LNCaP clone FGC (cell line): Measurements from ENCODE around the gene TRIM46.

ENCODE experiments used
- DNase-seq: peaks from one replicate; pipeline ENCODE4 v3.0.0-alpha.2; 2011; ENCODE audit warnings: low read depth
- H3K4me3 ChIP-seq: 2 replicates; pipeline ENCODE4 v1.5.1; 2011; ENCODE audit warnings: mild to moderate bottlenecking, low read depth, low read length, control low read depth
- TF ChIP-seq, protein P1 (sequence below): IDR thresholded peaks from 2 replicates; pipeline ENCODE4 v1.5.1; 2012; ENCODE audit warnings: mild to moderate bottlenecking; ENCODE audit not compliant: control insufficient read depth, insufficient read depth; ENCODE audit errors: extremely low read depth

Gene TRIM46

DNA sequence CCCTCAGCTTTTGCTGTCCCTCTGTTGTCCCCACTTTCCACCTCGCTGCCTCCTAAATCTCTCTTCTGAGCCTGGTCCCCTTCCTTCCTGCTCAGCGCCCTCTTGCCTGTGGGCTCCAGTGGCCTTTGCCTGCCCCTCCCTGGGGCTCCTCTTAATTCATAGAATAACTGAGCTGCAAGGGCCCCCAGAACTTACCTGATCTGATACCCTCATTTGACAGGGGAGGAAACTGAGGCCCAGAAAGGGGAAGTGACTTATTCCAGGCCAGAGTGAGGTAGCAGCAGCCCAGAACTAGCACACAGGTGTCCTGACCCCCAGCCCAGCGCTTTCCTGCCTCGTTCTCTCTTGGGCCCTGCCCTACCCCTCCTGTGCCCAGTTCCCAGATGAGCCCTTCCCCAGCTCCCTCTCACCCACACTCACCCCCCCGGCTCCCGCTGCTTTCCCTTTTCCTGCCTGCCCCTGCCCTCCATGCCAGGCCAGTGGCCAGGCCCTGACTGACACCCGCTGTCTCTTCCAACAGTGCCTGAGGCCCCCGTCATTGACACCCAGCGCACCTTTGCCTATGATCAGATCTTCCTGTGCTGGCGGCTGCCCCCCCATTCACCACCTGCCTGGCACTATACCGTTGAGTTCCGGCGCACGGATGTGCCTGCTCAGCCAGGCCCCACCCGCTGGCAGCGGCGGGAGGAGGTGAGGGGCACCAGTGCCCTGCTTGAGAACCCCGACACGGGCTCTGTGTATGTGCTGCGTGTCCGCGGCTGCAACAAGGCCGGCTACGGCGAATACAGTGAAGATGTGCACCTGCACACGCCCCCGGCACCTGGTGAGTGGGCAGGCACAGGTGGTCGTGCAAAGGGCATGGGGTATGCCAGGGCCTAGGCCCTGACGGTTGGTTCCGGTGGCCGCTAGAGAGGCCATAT lies 5.7 kb downstream of the TRIM46 start:
- no peak for DNase-seq
- H3K4me3 ChIP-seq = no peak overlapping the region
- TF ChIP-seq, protein P1, sequence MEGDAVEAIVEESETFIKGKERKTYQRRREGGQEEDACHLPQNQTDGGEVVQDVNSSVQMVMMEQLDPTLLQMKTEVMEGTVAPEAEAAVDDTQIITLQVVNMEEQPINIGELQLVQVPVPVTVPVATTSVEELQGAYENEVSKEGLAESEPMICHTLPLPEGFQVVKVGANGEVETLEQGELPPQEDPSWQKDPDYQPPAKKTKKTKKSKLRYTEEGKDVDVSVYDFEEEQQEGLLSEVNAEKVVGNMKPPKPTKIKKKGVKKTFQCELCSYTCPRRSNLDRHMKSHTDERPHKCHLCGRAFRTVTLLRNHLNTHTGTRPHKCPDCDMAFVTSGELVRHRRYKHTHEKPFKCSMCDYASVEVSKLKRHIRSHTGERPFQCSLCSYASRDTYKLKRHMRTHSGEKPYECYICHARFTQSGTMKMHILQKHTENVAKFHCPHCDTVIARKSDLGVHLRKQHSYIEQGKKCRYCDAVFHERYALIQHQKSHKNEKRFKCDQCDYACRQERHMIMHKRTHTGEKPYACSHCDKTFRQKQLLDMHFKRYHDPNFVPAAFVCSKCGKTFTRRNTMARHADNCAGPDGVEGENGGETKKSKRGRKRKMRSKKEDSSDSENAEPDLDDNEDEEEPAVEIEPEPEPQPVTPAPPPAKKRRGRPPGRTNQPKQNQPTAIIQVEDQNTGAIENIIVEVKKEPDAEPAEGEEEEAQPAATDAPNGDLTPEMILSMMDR = no peak

DNA sequence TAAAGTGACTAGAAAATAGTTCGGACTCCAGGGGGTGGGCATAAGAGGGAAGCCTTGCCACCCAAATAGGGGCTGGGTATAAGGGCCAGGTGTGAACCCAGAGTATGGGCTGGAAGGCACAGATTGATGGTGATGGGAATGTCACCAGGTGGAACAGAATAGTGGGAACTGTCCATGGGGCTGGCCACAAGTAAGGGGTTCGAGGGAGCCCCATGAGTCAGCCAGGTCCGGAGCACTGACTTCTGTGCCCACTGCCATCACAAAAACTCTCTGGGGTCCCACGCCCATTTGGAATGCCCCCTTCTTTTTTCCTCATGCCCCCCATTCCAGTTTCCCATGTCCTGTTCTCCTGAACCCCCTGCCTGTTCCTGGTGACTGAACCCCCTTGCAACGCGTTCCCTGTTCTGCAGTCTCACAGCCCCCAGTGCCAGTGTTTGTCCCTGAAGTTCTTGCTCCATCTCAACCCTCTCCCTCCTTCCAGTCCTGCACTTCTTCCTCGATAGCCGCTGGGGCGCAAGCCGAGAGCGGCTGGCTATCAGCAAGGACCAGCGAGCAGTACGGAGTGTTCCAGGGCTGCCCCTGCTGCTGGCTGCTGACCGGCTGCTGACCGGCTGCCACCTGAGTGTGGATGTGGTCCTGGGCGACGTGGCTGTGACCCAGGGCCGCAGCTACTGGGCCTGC lies 7.9 kb downstream of the TRIM46 start:
- TF ChIP-seq, protein P1 = no peak
- no peak for DNase-seq
- H3K4me3 ChIP-seq = no peak overlapping the region

DNA sequence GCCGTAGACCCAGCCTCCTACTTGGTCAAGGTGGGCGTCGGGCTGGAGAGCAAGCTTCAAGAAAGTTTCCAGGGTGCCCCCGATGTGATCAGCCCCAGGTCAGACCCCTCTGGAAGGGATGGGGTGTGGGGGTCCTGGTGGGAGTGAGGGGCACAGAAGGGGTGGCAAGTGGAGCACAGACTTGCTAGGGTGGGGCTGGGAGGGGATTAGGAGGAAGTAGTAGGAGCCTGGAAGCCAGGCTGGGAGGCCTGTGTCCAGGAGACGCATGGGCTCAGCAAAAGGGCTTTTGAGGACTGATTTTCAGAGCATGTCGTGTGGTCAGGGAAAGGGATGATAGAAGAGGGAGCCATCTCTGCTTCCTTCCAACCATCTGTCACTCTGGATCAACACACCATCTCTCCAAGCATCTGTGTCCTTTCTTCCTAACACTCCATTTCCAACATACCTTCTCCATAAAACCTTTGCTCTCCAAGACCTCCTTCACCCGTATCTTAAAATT lies 8.5 kb downstream of the TRIM46 start:
- H3K4me3 ChIP-seq = no peak overlapping the region
- TF ChIP-seq, protein P1 = no peak
- DNase-seq = no peak

DNA sequence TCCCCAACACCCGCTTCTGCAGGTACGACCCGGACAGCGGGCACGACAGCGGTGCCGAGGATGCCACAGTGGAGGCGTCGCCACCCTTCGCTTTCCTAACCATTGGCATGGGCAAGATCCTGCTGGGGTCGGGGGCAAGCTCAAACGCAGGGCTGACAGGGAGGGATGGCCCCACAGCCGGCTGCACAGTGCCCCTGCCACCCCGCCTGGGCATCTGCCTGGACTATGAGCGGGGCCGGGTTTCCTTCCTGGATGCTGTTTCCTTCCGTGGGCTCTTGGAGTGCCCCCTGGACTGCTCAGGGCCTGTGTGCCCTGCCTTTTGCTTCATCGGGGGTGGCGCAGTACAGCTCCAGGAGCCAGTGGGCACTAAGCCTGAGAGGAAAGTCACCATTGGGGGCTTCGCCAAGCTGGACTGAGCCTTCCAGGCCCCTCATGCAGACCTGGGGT lies 10.1 kb downstream of the TRIM46 start:
- H3K4me3 ChIP-seq = no peak overlapping the region
- TF ChIP-seq, protein P1 = no peak
- DNase-seq = no peak

DNA sequence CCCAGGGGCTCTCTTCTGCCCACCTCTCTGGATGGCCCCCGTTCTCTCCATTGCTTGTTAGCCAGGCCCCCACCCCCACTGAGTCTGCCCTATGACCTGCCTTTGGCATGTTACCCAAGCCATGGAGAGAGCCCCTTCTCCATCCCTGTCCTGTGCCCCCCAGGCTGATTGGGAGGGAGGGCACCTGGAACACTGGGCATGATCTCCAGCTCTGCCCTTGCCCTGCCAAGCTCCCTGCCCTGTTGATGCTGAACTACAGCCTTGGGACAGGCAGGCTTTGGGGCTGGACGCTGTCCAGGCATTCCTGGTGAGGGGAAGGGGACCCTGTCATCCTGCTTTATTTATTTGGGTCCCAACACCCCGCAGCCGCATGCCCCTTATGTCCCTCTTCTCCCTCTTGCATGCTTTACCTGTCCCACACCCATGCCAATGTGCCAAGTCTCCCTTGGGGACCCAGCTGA lies 10.7 kb downstream of the TRIM46 start:
- TF ChIP-seq, protein P1 = no peak
- DNase-seq = no peak
- H3K4me3 ChIP-seq = no peak overlapping the region

DNA sequence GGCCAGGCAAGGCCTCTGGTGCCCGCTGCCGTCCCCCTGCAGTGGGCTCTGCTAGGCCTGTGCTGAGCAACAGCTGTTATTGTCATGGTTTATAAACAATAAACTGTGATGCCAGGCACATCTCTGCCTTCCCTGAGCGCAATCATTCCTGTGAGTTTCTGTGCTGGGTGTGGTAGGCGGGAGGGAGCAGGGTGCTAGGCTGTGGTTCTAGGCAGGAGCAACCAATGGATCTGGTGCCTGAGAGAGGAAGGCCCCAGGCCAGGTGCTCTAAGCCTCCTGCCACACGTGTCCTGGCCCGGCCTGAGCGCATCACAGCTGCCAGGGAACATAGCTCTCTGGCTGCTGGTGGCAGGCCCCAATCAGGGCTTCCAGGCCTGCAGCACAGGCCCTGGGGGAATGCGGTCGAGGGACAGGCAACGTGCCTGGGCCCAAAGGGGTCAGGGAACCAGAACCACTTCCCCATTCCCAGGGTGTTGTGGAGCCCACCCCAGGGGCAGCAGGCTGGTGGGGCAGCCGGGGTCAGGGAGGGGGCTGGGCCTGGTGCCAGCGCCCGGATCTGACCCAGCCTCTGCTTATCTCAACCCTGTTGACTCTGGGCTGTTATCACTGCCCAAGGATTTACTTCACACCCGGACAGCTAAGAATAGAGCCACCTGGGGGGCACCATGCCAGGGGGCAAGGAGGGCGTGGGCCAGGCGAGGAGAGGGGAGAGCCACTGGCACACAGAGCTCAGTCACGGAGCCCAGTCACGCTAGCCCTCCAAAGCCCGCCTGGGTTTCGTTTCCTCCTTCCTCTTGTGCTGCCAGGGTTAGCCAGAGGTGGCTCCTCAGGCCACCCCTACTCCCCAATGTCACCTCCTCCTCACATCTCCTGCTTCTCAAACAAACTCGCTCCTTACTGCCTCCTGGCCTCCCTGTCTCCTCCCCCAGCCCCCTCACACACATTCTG lies 11.5 kb downstream of the TRIM46 start:
- H3K4me3 ChIP-seq = no peak overlapping the region
- no peak for DNase-seq
- TF ChIP-seq, protein P1 = no peak
